Measurements from ENCODE around the gene LCMT2. TPM values are rescaled to one million over a fixed set of nuclear protein-coding genes. Genes with fewer than 3 reads are reported as not detected.

The LCMT2 gene
- total and polyA plus RNA-seq, 2 of the 8 experiments (the other 6 are each of a cell fraction or from before 2014, with no cell fraction given): 11.2 to 11.9 TPM

DNA sequence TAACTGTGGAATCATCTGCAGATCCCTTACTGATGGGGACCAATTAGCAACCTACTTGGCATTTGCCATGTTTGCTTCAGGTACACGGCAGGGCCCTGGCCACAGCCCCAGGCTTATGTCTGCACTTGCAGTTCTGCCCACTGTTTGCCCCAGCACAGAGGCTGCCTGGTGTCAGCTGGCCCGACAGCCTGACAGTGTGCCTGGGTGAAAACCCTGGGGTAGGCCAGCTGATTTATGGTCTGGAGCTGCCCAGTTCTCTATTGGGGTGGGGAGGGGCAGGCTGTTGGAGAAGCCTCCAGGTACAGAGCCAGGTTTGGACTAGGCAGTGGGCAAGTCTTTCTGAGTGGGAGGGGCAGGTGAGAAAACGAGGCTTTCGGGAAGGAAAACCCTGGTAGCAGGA, 52.5 kb downstream of the LCMT2 start (continued):
- TF ChIP-seq, protein P1, sequence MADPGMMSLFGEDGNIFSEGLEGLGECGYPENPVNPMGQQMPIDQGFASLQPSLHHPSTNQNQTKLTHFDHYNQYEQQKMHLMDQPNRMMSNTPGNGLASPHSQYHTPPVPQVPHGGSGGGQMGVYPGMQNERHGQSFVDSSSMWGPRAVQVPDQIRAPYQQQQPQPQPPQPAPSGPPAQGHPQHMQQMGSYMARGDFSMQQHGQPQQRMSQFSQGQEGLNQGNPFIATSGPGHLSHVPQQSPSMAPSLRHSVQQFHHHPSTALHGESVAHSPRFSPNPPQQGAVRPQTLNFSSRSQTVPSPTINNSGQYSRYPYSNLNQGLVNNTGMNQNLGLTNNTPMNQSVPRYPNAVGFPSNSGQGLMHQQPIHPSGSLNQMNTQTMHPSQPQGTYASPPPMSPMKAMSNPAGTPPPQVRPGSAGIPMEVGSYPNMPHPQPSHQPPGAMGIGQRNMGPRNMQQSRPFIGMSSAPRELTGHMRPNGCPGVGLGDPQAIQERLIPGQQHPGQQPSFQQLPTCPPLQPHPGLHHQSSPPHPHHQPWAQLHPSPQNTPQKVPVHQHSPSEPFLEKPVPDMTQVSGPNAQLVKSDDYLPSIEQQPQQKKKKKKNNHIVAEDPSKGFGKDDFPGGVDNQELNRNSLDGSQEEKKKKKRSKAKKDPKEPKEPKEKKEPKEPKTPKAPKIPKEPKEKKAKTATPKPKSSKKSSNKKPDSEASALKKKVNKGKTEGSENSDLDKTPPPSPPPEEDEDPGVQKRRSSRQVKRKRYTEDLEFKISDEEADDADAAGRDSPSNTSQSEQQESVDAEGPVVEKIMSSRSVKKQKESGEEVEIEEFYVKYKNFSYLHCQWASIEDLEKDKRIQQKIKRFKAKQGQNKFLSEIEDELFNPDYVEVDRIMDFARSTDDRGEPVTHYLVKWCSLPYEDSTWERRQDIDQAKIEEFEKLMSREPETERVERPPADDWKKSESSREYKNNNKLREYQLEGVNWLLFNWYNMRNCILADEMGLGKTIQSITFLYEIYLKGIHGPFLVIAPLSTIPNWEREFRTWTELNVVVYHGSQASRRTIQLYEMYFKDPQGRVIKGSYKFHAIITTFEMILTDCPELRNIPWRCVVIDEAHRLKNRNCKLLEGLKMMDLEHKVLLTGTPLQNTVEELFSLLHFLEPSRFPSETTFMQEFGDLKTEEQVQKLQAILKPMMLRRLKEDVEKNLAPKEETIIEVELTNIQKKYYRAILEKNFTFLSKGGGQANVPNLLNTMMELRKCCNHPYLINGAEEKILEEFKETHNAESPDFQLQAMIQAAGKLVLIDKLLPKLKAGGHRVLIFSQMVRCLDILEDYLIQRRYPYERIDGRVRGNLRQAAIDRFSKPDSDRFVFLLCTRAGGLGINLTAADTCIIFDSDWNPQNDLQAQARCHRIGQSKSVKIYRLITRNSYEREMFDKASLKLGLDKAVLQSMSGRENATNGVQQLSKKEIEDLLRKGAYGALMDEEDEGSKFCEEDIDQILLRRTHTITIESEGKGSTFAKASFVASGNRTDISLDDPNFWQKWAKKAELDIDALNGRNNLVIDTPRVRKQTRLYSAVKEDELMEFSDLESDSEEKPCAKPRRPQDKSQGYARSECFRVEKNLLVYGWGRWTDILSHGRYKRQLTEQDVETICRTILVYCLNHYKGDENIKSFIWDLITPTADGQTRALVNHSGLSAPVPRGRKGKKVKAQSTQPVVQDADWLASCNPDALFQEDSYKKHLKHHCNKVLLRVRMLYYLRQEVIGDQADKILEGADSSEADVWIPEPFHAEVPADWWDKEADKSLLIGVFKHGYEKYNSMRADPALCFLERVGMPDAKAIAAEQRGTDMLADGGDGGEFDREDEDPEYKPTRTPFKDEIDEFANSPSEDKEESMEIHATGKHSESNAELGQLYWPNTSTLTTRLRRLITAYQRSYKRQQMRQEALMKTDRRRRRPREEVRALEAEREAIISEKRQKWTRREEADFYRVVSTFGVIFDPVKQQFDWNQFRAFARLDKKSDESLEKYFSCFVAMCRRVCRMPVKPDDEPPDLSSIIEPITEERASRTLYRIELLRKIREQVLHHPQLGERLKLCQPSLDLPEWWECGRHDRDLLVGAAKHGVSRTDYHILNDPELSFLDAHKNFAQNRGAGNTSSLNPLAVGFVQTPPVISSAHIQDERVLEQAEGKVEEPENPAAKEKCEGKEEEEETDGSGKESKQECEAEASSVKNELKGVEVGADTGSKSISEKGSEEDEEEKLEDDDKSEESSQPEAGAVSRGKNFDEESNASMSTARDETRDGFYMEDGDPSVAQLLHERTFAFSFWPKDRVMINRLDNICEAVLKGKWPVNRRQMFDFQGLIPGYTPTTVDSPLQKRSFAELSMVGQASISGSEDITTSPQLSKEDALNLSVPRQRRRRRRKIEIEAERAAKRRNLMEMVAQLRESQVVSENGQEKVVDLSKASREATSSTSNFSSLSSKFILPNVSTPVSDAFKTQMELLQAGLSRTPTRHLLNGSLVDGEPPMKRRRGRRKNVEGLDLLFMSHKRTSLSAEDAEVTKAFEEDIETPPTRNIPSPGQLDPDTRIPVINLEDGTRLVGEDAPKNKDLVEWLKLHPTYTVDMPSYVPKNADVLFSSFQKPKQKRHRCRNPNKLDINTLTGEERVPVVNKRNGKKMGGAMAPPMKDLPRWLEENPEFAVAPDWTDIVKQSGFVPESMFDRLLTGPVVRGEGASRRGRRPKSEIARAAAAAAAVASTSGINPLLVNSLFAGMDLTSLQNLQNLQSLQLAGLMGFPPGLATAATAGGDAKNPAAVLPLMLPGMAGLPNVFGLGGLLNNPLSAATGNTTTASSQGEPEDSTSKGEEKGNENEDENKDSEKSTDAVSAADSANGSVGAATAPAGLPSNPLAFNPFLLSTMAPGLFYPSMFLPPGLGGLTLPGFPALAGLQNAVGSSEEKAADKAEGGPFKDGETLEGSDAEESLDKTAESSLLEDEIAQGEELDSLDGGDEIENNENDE (IDR thresholded peaks at IDR 0.05; ENCODE audit: insufficient replicate concordance, low read length): no peak
- TF ChIP-seq, protein P2, sequence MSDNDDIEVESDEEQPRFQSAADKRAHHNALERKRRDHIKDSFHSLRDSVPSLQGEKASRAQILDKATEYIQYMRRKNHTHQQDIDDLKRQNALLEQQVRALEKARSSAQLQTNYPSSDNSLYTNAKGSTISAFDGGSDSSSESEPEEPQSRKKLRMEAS (IDR thresholded peaks at IDR 0.05): no peak
- TF ChIP-seq HDAC6 (IDR thresholded peaks at IDR 0.05; ENCODE audit: low read depth, low read length) (no peak), SAP30 (IDR thresholded peaks at IDR 0.05; ENCODE audit: insufficient read depth, insufficient replicate concordance, low read length) (no peak), SIX5 (IDR thresholded peaks at IDR 0.05; ENCODE audit: low read depth, low read length) (no peak), ZNF274 (IDR thresholded peaks at IDR 0.05; ENCODE audit: borderline replicate concordance, extremely low read depth, low read length) (no peak), ASH2L (IDR thresholded peaks at IDR 0.05; ENCODE audit: low read length) (no peak)
- TF ChIP-seq, protein P3, sequence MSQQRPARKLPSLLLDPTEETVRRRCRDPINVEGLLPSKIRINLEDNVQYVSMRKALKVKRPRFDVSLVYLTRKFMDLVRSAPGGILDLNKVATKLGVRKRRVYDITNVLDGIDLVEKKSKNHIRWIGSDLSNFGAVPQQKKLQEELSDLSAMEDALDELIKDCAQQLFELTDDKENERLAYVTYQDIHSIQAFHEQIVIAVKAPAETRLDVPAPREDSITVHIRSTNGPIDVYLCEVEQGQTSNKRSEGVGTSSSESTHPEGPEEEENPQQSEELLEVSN (IDR thresholded peaks at IDR 0.05): no peak

Measured in H1 (cell line).